Loucy (cell line): ENCODE data around the gene SNUPN.
"Not testable (repeated sequence)": the region's sequence is repeated elsewhere in the genome, so short reads cannot be mapped to it uniquely, and the experiment has no call there.

Experiments used
- H2AFZ ChIP-seq: fragments of 200-600 bp; sonication (generic); 2 replicates; pipeline ENCODE4 v1.6.0; 2016; ENCODE audit warnings: antibody characterized with exemption, mild to moderate bottlenecking, low read length, moderate library complexity
- H3F3A ChIP-seq: fragments of 200-600 bp; 2 replicates; pipeline ENCODE4 v1.6.0; 2016; ENCODE audit warnings: antibody characterized with exemption, low read depth, mild to moderate bottlenecking
- H3K27me3 ChIP-seq: fragments of 200-600 bp; sonication (generic); 2 replicates; pipeline ENCODE4 v1.6.1; 2014; ENCODE audit warnings: low read length, mild to moderate bottlenecking; ENCODE audit not compliant: insufficient read depth, poor library complexity, severe bottlenecking
- H3K36me3 ChIP-seq: fragments of 200-600 bp; sonication (generic); 2 replicates; pipeline ENCODE4 v1.6.1; 2016; ENCODE audit warnings: low read length; ENCODE audit not compliant: insufficient read depth
- H3K4me1 ChIP-seq: fragments of 200-600 bp; sonication (generic); 2 replicates; pipeline ENCODE4 v1.5.1; 2014; ENCODE audit warnings: low read length, mild to moderate bottlenecking; ENCODE audit not compliant: insufficient read depth, poor library complexity, severe bottlenecking
- H3K4me2 ChIP-seq: fragments of 200-600 bp; sonication (generic); 2 replicates; pipeline ENCODE4 v1.6.0; 2014; ENCODE audit warnings: antibody characterized with exemption, low read length, low read depth, mild to moderate bottlenecking; ENCODE audit not compliant: poor library complexity, severe bottlenecking
- H3K4me3 ChIP-seq: fragments of 200-600 bp; sonication (generic); 2 replicates; pipeline ENCODE4 v1.5.1; 2014; ENCODE audit warnings: low read length, mild to moderate bottlenecking, mixed read lengths; ENCODE audit not compliant: poor library complexity, severe bottlenecking
- H3K79me2 ChIP-seq: fragments of 200-600 bp; sonication (generic); 2 replicates; pipeline ENCODE4 v1.6.1; 2014; ENCODE audit warnings: low read length; ENCODE audit not compliant: insufficient read depth
- H3K9ac ChIP-seq: fragments of 200-600 bp; sonication (generic); 2 replicates; pipeline ENCODE4 v1.6.0; 2014; ENCODE audit warnings: mild to moderate bottlenecking, low read depth, low read length, moderate library complexity; ENCODE audit not compliant: poor library complexity, severe bottlenecking
- H3K9me2 ChIP-seq: fragments of 200-600 bp; sonication (generic); replicated peaks from 2 replicates; pipeline ENCODE4 v1.6.1; 2016; ENCODE audit warnings: low read depth, low read length, mixed read lengths
- H3K9me3 ChIP-seq: fragments of 200-600 bp; sonication (generic); 2 replicates; pipeline ENCODE4 v1.6.1; 2014; ENCODE audit warnings: mild to moderate bottlenecking, antibody characterized with exemption, low read length, low read depth; ENCODE audit not compliant: insufficient read depth
- H4K20me1 ChIP-seq: fragments of 200-600 bp; sonication (generic); 2 replicates; pipeline ENCODE4 v1.6.0; 2014; ENCODE audit warnings: antibody characterized with exemption, low read length, mild to moderate bottlenecking; ENCODE audit not compliant: insufficient read depth, poor library complexity, severe bottlenecking
- EZH2phosphoT487 ChIP-seq: fragments of 200-600 bp; IDR thresholded peaks from 2 replicates; pipeline ENCODE4 v1.6.1; 2018; ENCODE audit warnings: antibody characterized with exemption, mild to moderate bottlenecking, moderate library complexity, borderline replicate concordance
- TF ChIP-seq, protein P1 (sequence below): fragments of 200-600 bp; sonication (generic); conservative IDR thresholded peaks from 2 replicates; pipeline ENCODE4 v1.5.1; 2014; ENCODE audit warnings: mild to moderate bottlenecking, antibody characterized with exemption, low read length

Gene SNUPN

DNA sequence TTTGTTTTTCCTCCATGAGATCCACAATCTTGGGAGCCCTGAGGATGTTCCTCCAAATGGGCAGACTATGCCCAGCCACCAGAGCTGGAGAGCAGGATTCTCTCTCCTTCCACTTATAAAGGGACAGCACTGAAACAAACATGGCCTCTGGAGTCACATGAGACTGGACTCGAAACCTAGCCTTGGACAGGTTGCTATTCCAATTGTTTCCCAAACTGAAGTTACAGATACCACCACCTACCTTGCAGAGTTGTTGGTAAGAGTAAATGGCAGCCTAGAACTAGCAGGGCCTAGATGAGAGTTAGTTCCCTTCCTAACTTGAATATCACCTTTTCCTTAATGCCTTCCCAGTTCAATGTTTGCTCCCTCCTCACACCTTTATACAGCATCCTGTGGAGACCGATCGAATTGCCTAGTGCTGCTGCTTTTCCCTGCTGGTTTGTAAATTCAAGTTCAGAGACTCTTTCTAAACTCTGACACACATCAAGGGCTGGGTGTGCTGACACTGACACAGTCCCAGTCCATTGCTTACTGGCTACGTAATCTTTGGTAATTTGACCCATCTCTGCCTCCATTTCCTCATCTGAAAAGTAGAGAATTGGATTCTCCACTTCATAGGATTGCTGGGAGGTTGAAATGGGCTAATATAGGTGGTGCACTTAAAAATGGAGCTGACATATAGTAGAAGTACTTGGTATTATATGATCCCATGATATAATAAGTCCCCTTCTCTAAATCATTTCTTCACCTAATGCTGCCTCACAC lies 11.9 kb upstream of the SNUPN start:
- peaks cover 27% of the 10 kb centered on the region for H3K4me1 ChIP-seq
- no peaks in the 10 kb centered on the region for H3K9me2 ChIP-seq

GRCh38 chr15:75636026-75636425 lies 10.5 kb upstream of the SNUPN start:
- Histone ChIP-seq H3K9me2 (no peaks in the 10 kb centered on the region), H2AFZ (no peak overlapping the region), H3K27me3 (no peaks in the 10 kb centered on the region), H3K4me2 (peak overlapping the region; percentile 45), H3K9me3 (no peaks in the 10 kb centered on the region), H3K79me2 (peaks cover 42% of the 10 kb centered on the region), H3K4me1 (peaks cover 27% of the 10 kb centered on the region), H3K4me3 (no peak overlapping the region), H3K9ac (no peak overlapping the region), H3F3A (no peaks in the 10 kb centered on the region), H3K36me3 (no peaks in the 10 kb centered on the region), H4K20me1 (peaks cover 33% of the 10 kb centered on the region)
- TF ChIP-seq, protein P1, sequence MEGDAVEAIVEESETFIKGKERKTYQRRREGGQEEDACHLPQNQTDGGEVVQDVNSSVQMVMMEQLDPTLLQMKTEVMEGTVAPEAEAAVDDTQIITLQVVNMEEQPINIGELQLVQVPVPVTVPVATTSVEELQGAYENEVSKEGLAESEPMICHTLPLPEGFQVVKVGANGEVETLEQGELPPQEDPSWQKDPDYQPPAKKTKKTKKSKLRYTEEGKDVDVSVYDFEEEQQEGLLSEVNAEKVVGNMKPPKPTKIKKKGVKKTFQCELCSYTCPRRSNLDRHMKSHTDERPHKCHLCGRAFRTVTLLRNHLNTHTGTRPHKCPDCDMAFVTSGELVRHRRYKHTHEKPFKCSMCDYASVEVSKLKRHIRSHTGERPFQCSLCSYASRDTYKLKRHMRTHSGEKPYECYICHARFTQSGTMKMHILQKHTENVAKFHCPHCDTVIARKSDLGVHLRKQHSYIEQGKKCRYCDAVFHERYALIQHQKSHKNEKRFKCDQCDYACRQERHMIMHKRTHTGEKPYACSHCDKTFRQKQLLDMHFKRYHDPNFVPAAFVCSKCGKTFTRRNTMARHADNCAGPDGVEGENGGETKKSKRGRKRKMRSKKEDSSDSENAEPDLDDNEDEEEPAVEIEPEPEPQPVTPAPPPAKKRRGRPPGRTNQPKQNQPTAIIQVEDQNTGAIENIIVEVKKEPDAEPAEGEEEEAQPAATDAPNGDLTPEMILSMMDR, result no peak
- TF ChIP-seq EZH2phosphoT487, result no peak

More for the DNA sequence above, 11.9 kb upstream of the SNUPN start:
- H3K9me3 ChIP-seq, result no peaks in the 10 kb centered on the region
- H3K9ac ChIP-seq, result peak overlapping the region; percentile 86
- TF ChIP-seq, protein P1, result no peak
- no peak for TF ChIP-seq EZH2phosphoT487
- no peak overlapping the region for H2AFZ ChIP-seq
- H3K4me2 ChIP-seq, result peak overlapping the region; percentile 89
- no peaks in the 10 kb centered on the region for H3K36me3 ChIP-seq
- H3K27me3 ChIP-seq, result no peaks in the 10 kb centered on the region
- peak overlapping the region; percentile 86 for H3K4me3 ChIP-seq
- peaks cover 33% of the 10 kb centered on the region for H4K20me1 ChIP-seq
- no peaks in the 10 kb centered on the region for H3F3A ChIP-seq
- peaks cover 42% of the 10 kb centered on the region for H3K79me2 ChIP-seq

DNA sequence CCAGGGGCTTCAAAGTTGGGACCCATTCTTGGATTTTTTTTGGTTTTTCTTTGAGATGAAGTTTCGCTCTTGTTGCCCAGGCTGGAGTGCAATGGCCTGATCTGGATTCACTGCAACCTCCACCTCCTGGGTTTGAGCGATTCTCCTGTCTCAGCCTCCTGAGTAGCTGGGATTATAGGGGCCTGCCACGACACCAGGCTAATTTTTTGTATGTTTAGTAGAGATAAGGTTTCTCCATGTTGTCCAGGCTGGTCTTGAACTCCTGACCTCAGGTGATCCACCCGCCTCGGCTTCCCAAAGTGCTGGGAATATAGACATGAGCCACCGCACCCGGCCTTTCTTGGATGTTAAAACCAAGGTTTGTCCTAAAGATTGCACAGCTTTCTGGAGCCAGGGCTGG lies 8.4 kb upstream of the SNUPN start:
- H3K9ac ChIP-seq, H3K9me2 ChIP-seq, H3F3A ChIP-seq, H2AFZ ChIP-seq, H3K36me3 ChIP-seq, H3K4me3 ChIP-seq, H3K4me2 ChIP-seq, H3K9me3 ChIP-seq, H3K27me3 ChIP-seq: not testable (repeated sequence)
- H4K20me1 ChIP-seq, result peaks cover 28% of the 10 kb centered on the region
- H3K4me1 ChIP-seq, result peaks cover 23% of the 10 kb centered on the region
- H3K79me2 ChIP-seq, result peaks cover 32% of the 10 kb centered on the region

DNA sequence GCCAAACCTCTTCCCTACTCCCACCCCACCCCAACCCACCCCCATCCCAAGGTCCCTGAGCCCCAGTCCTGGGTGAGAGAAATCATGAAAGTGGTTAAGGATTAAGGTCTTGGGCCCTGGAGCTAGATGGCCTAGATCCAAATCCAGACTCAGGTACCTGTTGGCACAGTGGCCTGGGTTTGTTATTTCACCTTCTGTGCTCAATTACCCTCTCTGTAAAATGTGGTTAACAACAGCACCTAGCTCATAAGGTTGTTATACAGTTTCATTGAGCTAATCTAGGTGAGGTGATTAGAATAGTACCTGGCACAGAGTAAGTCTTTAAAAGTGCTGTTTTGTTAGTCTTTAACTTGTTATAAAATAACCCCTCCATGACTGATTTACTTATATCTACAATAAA lies 6.4 kb upstream of the SNUPN start:
- no peaks in the 10 kb centered on the region for H3K27me3 ChIP-seq
- H3K79me2 ChIP-seq, result peaks cover 13% of the 10 kb centered on the region
- H3K4me1 ChIP-seq, result peaks cover 16% of the 10 kb centered on the region
- H3K9ac ChIP-seq, result no peak overlapping the region
- no peaks in the 10 kb centered on the region for H3F3A ChIP-seq
- no peak overlapping the region for H3K4me3 ChIP-seq
- no peak overlapping the region for H3K4me2 ChIP-seq
- no peaks in the 10 kb centered on the region for H3K9me2 ChIP-seq
- H3K36me3 ChIP-seq, result no peaks in the 10 kb centered on the region
- peaks cover 9% of the 10 kb centered on the region for H4K20me1 ChIP-seq
- no peak overlapping the region for H2AFZ ChIP-seq
- no peaks in the 10 kb centered on the region for H3K9me3 ChIP-seq
- TF ChIP-seq EZH2phosphoT487, result no peak
- TF ChIP-seq, protein P1, result no peak
